Raji (cell line): Measurements from ENCODE around the gene NEU1.

Experiments used
- POLR2A ChIP-seq: IDR thresholded peaks from 2 replicates; pipeline ENCODE4 v1.6.1; 2011; ENCODE audit warnings: low read depth, low read length, control low read depth; ENCODE audit not compliant: insufficient read depth

Gene NEU1

GRCh38 chr6:31862344-31863235 is at the start of gene NEU1:
NEU1 (minus strand) TSS chr6:31862821; CDS start chr6:31862776, 45 bp downstream.
- peak; percentile 95 for TF ChIP-seq POLR2A

GRCh38 chr6:31911826-31912585 is 49.4 kb upstream of the NEU1 start:
- TF ChIP-seq POLR2A: no peak

- TF ChIP-seq POLR2A: no peak
Measured at GRCh38 chr6:31908791-31909190, 46.2 kb upstream of the NEU1 start.

GRCh38 chr6:31907158-31907813 is 44.7 kb upstream of the NEU1 start:
- TF ChIP-seq POLR2A: no peak

- no peak for TF ChIP-seq POLR2A
Measured at GRCh38 chr6:31906122-31906521, 43.5 kb upstream of the NEU1 start.

GRCh38 chr6:31905041-31905440 is 42.4 kb upstream of the NEU1 start:
- no peak for TF ChIP-seq POLR2A

GRCh38 chr6:31903957-31904356 is 41.3 kb upstream of the NEU1 start:
- no peak for TF ChIP-seq POLR2A

GRCh38 chr6:31901953-31902643 is 39.5 kb upstream of the NEU1 start, which contains the start of gene ZBTB12:
ZBTB12 (minus strand) TSS chr6:31902086; CDS start chr6:31901305, 781 bp downstream.
- peak; percentile 66 for TF ChIP-seq POLR2A

- 0 out of 2 replicates have a peak, but pooled peaks have one; percentile 13 for TF ChIP-seq POLR2A
Measured at GRCh38 chr6:31901415-31901952, 38.9 kb upstream of the NEU1 start.

GRCh38 chr6:31900917-31901414 is 38.3 kb upstream of the NEU1 start:
- 0 out of 2 replicates have a peak, but pooled peaks have one; percentile 15 for TF ChIP-seq POLR2A

GRCh38 chr6:31899882-31900722 is 37.5 kb upstream of the NEU1 start:
- TF ChIP-seq POLR2A: no peak

- no peak for TF ChIP-seq POLR2A
Measured at GRCh38 chr6:31899215-31899614, 36.6 kb upstream of the NEU1 start.

GRCh38 chr6:31898383-31899011 is 35.9 kb upstream of the NEU1 start:
- TF ChIP-seq POLR2A: peak; percentile 31; the same call in 1 of the 2 replicates
